Loucy (cell line): ENCODE data around the gene SAMD8.

Experiments used
- CTCF ChIP-seq: fragments of 200-600 bp; sonication (generic); conservative IDR thresholded peaks from 2 replicates; pipeline ENCODE4 v1.5.1; 2014; ENCODE audit warnings: mild to moderate bottlenecking, antibody characterized with exemption, low read length
- EZH2phosphoT487 ChIP-seq: fragments of 200-600 bp; IDR thresholded peaks from 2 replicates; pipeline ENCODE4 v1.6.1; 2018; ENCODE audit warnings: antibody characterized with exemption, mild to moderate bottlenecking, moderate library complexity, borderline replicate concordance

- TF ChIP-seq CTCF (no peak), EZH2phosphoT487 (no peak)
Measured at GRCh38 chr10:75123088-75123682, 11.7 kb downstream of the SAMD8 start.
